ENCODE results near the gene SORD. TPM values are rescaled to one million over a fixed set of nuclear protein-coding genes. Genes with fewer than 3 reads are reported as not detected.
A peak's percentile ranks its signal among the peaks of the same experiment; 100 is the strongest.

SORD gene
- total and polyA plus RNA-seq, 10 of the 15 experiments (the other 5 are each of a cell fraction or from before 2014, with no cell fraction given), result 7.5 to 51.6 (median 40.1) TPM

DNA sequence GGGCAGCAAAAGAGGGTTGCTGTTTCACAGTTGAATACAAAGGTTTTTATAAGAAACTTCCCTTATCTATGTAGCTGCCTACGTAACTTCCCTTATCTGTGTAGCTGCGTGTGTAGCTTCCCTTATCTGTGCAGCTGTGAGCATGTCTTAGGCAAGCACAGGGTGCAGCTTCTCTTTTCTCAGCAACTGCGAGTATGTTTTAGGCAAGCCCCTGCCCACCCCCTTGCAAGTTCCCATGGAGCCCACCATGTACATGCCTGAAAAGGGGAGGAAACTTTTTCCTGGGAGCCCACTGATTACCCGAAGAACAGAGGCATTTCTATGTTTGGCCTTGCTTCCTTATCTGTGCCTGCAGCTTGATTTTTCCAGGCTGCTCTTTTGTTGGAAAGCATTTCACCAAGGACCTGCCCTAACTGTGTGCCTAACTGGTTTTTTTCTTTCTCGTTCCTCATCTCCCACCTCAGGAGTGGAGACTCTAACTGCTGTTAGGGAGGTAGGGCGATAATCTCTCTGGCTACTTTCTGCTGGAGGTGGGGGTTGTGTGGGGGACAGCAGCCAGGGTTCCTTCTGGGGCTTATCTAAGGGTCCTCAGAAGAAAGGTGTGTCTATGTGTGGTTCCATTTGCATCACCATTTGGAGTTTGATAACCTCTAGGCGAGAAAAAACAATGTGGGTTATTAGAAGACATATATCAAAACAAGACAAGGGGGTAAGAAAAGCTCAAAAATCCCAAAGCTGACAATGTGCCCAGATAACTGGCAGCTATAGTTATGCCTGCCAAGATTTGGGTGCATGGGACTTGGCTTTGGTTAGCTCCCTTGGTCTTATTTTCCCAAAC is 26.0 kb downstream of the SORD start (continued):
- TF ChIP-seq, protein P1, sequence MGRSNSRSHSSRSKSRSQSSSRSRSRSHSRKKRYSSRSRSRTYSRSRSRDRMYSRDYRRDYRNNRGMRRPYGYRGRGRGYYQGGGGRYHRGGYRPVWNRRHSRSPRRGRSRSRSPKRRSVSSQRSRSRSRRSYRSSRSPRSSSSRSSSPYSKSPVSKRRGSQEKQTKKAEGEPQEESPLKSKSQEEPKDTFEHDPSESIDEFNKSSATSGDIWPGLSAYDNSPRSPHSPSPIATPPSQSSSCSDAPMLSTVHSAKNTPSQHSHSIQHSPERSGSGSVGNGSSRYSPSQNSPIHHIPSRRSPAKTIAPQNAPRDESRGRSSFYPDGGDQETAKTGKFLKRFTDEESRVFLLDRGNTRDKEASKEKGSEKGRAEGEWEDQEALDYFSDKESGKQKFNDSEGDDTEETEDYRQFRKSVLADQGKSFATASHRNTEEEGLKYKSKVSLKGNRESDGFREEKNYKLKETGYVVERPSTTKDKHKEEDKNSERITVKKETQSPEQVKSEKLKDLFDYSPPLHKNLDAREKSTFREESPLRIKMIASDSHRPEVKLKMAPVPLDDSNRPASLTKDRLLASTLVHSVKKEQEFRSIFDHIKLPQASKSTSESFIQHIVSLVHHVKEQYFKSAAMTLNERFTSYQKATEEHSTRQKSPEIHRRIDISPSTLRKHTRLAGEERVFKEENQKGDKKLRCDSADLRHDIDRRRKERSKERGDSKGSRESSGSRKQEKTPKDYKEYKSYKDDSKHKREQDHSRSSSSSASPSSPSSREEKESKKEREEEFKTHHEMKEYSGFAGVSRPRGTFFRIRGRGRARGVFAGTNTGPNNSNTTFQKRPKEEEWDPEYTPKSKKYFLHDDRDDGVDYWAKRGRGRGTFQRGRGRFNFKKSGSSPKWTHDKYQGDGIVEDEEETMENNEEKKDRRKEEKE (IDR thresholded peaks at IDR 0.05), result no peak
- TF ChIP-seq, protein P2, sequence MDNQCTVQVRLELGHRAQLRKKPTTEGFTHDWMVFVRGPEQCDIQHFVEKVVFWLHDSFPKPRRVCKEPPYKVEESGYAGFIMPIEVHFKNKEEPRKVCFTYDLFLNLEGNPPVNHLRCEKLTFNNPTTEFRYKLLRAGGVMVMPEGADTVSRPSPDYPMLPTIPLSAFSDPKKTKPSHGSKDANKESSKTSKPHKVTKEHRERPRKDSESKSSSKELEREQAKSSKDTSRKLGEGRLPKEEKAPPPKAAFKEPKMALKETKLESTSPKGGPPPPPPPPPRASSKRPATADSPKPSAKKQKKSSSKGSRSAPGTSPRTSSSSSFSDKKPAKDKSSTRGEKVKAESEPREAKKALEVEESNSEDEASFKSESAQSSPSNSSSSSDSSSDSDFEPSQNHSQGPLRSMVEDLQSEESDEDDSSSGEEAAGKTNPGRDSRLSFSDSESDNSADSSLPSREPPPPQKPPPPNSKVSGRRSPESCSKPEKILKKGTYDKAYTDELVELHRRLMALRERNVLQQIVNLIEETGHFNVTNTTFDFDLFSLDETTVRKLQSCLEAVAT (IDR thresholded peaks at IDR 0.05), result no peak; the same call in 1 of the 2 replicates
- TF ChIP-seq GABPA (IDR thresholded peaks at IDR 0.05; ENCODE audit: low read depth), result peak; percentile 61; the same call in 1 of the 2 replicates
- no peak for TF ChIP-seq MEF2A (IDR thresholded peaks at IDR 0.05; ENCODE audit: insufficient read depth, low read depth, low read length)
- TF ChIP-seq PML (IDR thresholded peaks at IDR 0.05; ENCODE audit: low read length), result no peak
- no peak for TF ChIP-seq NR2C2 (IDR thresholded peaks at IDR 0.05; ENCODE audit: borderline replicate concordance, control insufficient read depth, insufficient read length, low read depth)
- no peak for TF ChIP-seq TAF1 (IDR thresholded peaks at IDR 0.05; ENCODE audit: borderline replicate concordance, low read depth, low read length)
- TF ChIP-seq ETV6 (conservative IDR thresholded peaks at IDR 0.05 in 1 of 2, IDR thresholded peaks at IDR 0.05 in 1 of 2; ENCODE audit: borderline replicate concordance in 1 of 2, low read depth in 1 of 2), result no peak
- TF ChIP-seq RAD51 (IDR thresholded peaks at IDR 0.05), result no peak
- no peak for TF ChIP-seq KLF5 (IDR thresholded peaks at IDR 0.05; ENCODE audit: partially characterized antibody)
- no peak for TF ChIP-seq BCL11A (IDR thresholded peaks at IDR 0.05; ENCODE audit: low read depth, low read length)
- TF ChIP-seq CHD2 (IDR thresholded peaks at IDR 0.05; ENCODE audit: borderline replicate concordance, low read depth, low read length), result no peak
- no peak for TF ChIP-seq MYC (IDR thresholded peaks at IDR 0.05; ENCODE audit: insufficient read depth, insufficient read length, insufficient replicate concordance, low read length, severe bottlenecking)
- no peak for TF ChIP-seq NFXL1 (IDR thresholded peaks at IDR 0.05; ENCODE audit: borderline replicate concordance)
- no peak for TF ChIP-seq NR2C1 (IDR thresholded peaks at IDR 0.05)
- TF ChIP-seq NR2F1 (conservative IDR thresholded peaks at IDR 0.05), result no peak
- TF ChIP-seq, protein P3, sequence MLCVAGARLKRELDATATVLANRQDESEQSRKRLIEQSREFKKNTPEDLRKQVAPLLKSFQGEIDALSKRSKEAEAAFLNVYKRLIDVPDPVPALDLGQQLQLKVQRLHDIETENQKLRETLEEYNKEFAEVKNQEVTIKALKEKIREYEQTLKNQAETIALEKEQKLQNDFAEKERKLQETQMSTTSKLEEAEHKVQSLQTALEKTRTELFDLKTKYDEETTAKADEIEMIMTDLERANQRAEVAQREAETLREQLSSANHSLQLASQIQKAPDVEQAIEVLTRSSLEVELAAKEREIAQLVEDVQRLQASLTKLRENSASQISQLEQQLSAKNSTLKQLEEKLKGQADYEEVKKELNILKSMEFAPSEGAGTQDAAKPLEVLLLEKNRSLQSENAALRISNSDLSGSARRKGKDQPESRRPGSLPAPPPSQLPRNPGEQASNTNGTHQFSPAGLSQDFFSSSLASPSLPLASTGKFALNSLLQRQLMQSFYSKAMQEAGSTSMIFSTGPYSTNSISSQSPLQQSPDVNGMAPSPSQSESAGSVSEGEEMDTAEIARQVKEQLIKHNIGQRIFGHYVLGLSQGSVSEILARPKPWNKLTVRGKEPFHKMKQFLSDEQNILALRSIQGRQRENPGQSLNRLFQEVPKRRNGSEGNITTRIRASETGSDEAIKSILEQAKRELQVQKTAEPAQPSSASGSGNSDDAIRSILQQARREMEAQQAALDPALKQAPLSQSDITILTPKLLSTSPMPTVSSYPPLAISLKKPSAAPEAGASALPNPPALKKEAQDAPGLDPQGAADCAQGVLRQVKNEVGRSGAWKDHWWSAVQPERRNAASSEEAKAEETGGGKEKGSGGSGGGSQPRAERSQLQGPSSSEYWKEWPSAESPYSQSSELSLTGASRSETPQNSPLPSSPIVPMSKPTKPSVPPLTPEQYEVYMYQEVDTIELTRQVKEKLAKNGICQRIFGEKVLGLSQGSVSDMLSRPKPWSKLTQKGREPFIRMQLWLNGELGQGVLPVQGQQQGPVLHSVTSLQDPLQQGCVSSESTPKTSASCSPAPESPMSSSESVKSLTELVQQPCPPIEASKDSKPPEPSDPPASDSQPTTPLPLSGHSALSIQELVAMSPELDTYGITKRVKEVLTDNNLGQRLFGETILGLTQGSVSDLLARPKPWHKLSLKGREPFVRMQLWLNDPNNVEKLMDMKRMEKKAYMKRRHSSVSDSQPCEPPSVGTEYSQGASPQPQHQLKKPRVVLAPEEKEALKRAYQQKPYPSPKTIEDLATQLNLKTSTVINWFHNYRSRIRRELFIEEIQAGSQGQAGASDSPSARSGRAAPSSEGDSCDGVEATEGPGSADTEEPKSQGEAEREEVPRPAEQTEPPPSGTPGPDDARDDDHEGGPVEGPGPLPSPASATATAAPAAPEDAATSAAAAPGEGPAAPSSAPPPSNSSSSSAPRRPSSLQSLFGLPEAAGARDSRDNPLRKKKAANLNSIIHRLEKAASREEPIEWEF (IDR thresholded peaks at IDR 0.05; ENCODE audit: insufficient replicate concordance, low read depth, low read length), result no peak

All from GM12878 (cell line).